Gastrocnemius medialis (tissue), 4 donors: ENCODE measurements around the gene ADAMTS20.

ENCODE experiments used
- POLR2A ChIP-seq, 2 donors: fragments of 450-650 bp; IDR thresholded peaks; one replicate each; pipeline ENCODE4 v1.6.1; 2017; ENCODE audit warnings: antibody characterized with exemption in 2 of 2, mild to moderate bottlenecking in 2 of 2, moderate library complexity in 2 of 2
- TF ChIP-seq, protein P1 (sequence below), 5 experiments: fragments of 450-650 bp in 3 of 5; fragments of 200-600 bp in 2 of 5; sonication (generic) in 2 of 5; IDR thresholded peaks in 4 of 5; conservative IDR thresholded peaks in 1 of 5; 1 replicate in 4 of 5; 2 replicates in 1 of 5; pipeline ENCODE4 v1.5.1; 2016 to 2019; ENCODE audit warnings: antibody characterized with exemption in 5 of 5, mild to moderate bottlenecking in 3 of 5, moderate library complexity in 3 of 5

DNA sequence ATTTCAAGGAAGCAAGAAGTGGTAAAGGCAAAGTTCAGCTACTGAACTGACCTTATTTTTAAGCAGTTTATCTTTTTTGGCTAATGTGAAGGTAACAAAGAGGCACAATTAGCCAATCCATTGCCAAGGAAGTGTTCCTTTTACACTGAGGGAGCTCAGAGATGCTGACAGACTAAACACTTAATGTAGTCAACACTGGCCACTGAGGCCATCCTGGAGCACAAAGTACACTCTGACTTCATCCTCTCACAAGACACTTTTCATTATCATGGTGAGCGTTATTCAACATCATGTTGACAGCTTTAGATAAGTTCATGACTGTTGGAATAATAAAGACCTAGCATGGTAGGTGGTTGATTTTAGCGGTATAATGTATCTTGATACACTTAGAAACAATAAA lies 89.9 kb downstream of the ADAMTS20 start:
- TF ChIP-seq, protein P1, sequence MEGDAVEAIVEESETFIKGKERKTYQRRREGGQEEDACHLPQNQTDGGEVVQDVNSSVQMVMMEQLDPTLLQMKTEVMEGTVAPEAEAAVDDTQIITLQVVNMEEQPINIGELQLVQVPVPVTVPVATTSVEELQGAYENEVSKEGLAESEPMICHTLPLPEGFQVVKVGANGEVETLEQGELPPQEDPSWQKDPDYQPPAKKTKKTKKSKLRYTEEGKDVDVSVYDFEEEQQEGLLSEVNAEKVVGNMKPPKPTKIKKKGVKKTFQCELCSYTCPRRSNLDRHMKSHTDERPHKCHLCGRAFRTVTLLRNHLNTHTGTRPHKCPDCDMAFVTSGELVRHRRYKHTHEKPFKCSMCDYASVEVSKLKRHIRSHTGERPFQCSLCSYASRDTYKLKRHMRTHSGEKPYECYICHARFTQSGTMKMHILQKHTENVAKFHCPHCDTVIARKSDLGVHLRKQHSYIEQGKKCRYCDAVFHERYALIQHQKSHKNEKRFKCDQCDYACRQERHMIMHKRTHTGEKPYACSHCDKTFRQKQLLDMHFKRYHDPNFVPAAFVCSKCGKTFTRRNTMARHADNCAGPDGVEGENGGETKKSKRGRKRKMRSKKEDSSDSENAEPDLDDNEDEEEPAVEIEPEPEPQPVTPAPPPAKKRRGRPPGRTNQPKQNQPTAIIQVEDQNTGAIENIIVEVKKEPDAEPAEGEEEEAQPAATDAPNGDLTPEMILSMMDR (IDR thresholded peaks at IDR 0.05 in 4 of 5, conservative IDR thresholded peaks at IDR 0.05 in 1 of 5): no peak
- no peak for TF ChIP-seq POLR2A (IDR thresholded peaks at IDR 0.05)
